MM.1S (cell line): ENCODE data around the gene DNAH5.

ENCODE experiments used
- DNase-seq: peaks from one replicate; pipeline ENCODE4 v3.0.0-alpha.2; 2015
- H2AFZ ChIP-seq: fragments of 300-600 bp; sonication (generic); 2 replicates; pipeline ENCODE4 v1.6.0; 2016; ENCODE audit warnings: antibody characterized with exemption, low read length
- H3F3A ChIP-seq: fragments of 300-600 bp; sonication (generic); 2 replicates; pipeline ENCODE4 v1.6.1; 2016; ENCODE audit warnings: mild to moderate bottlenecking, antibody characterized with exemption, low read length, moderate library complexity, mixed read lengths; ENCODE audit not compliant: insufficient read depth
- H3K27ac ChIP-seq: fragments of 300-600 bp; sonication (generic); 2 replicates; pipeline ENCODE4 v1.5.1; 2016; ENCODE audit warnings: mild to moderate bottlenecking, low read length
- H3K27me3 ChIP-seq: fragments of 300-600 bp; sonication (generic); replicated peaks from 2 replicates; pipeline ENCODE4 v1.6.0; 2016; ENCODE audit warnings: low read length; ENCODE audit not compliant: insufficient read depth
- H3K36me3 ChIP-seq: fragments of 300-600 bp; sonication (generic); replicated peaks from 2 replicates; pipeline ENCODE4 v1.6.1; 2016; ENCODE audit warnings: mild to moderate bottlenecking, low read length, mixed read lengths; ENCODE audit not compliant: insufficient read depth
- H3K4me1 ChIP-seq: fragments of 300-600 bp; sonication (generic); 2 replicates; pipeline ENCODE4 v1.6.1; 2016; ENCODE audit warnings: low read length, mixed read lengths
- H3K4me2 ChIP-seq: fragments of 300-600 bp; sonication (generic); 2 replicates; pipeline ENCODE4 v1.6.0; 2016; ENCODE audit warnings: low read depth, low read length
- H3K4me3 ChIP-seq: fragments of 300-600 bp; sonication (generic); 2 replicates; pipeline ENCODE4 v1.5.1; 2016; ENCODE audit warnings: low read length, mixed read lengths
- H3K79me2 ChIP-seq: fragments of 300-600 bp; sonication (generic); 2 replicates; pipeline ENCODE4 v1.6.1; 2016; ENCODE audit warnings: mixed run types, low read length, mixed read lengths
- H3K9ac ChIP-seq: fragments of 300-600 bp; sonication (generic); 2 replicates; pipeline ENCODE4 v1.6.1; 2016; ENCODE audit warnings: low read length, mixed read lengths
- H3K9me2 ChIP-seq: fragments of 300-600 bp; sonication (generic); replicated peaks from 2 replicates; pipeline ENCODE4 v1.6.1; 2016; ENCODE audit warnings: mild to moderate bottlenecking, low read length, mixed read lengths; ENCODE audit not compliant: insufficient read depth
- H3K9me3 ChIP-seq: fragments of 300-600 bp; sonication (generic); replicated peaks from 2 replicates; pipeline ENCODE4 v1.6.1; 2016; ENCODE audit warnings: mild to moderate bottlenecking, low read length, mixed read lengths; ENCODE audit not compliant: insufficient read depth
- H4K20me1 ChIP-seq: fragments of 300-600 bp; sonication (generic); 2 replicates; pipeline ENCODE4 v1.6.1; 2016; ENCODE audit warnings: mild to moderate bottlenecking, low read length, moderate library complexity, mixed read lengths; ENCODE audit not compliant: insufficient read depth
- EZH2 ChIP-seq: fragments of 300-600 bp; sonication (generic); optimal IDR thresholded peaks from 2 replicates; pipeline ENCODE3; 2017; ENCODE audit warnings: low read depth, mild to moderate bottlenecking, antibody characterized with exemption, low read length, mixed read lengths
- EZH2phosphoT487 ChIP-seq: fragments of 300-600 bp; sonication (generic); IDR thresholded peaks from 2 replicates; pipeline ENCODE4 v1.6.1; 2018; ENCODE audit warnings: antibody characterized with exemption, low read length
- TF ChIP-seq, protein P1 (sequence below): fragments of 300-600 bp; sonication (generic); IDR thresholded peaks from 2 replicates; pipeline ENCODE4 v1.5.1; 2016; ENCODE audit warnings: antibody characterized with exemption, low read length, mixed read lengths

Gene DNAH5

DNA sequence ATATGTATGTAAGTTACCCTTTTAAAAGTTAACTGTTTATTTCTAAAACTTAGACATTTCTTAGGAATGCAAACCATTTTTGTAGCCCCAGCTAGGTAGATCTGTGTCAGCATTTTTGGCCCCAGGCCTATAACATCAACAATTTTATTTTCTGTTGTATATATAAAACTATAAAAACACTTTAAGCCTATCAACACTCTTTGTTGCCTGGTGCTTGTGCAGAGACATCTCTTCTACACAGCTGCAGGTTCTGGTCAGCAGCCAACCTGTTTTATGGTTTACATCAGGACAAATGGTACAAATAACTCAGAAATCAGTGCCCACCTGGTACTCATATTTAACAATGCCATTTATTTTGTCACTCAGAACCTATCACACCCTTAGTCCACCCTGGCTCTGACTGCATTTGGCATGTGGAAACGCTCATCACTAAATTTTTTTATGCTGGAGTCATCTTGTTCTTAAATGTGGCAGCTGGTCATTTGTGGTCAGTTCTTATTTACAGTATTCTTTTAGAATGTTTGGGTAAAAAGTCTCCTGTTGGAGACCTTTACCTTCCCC is 173.4 kb downstream of the DNAH5 start:
- no peaks in the 10 kb centered on the region for H3K79me2 ChIP-seq
- H3K27me3 ChIP-seq, result no peaks in the 10 kb centered on the region
- no peaks in the 10 kb centered on the region for H4K20me1 ChIP-seq
- no peaks in the 10 kb centered on the region for H3K9me3 ChIP-seq
- H3K4me2 ChIP-seq, result no peak overlapping the region
- no peak overlapping the region for H3K27ac ChIP-seq
- H3K9me2 ChIP-seq, result no peaks in the 10 kb centered on the region
- H2AFZ ChIP-seq, result no peak overlapping the region
- H3K4me3 ChIP-seq, result no peak overlapping the region
- no peak overlapping the region for H3K9ac ChIP-seq
- H3K36me3 ChIP-seq, result no peaks in the 10 kb centered on the region
- no peak for DNase-seq
- no peaks in the 10 kb centered on the region for H3K4me1 ChIP-seq
- H3F3A ChIP-seq, result no peaks in the 10 kb centered on the region
- TF ChIP-seq, protein P1, sequence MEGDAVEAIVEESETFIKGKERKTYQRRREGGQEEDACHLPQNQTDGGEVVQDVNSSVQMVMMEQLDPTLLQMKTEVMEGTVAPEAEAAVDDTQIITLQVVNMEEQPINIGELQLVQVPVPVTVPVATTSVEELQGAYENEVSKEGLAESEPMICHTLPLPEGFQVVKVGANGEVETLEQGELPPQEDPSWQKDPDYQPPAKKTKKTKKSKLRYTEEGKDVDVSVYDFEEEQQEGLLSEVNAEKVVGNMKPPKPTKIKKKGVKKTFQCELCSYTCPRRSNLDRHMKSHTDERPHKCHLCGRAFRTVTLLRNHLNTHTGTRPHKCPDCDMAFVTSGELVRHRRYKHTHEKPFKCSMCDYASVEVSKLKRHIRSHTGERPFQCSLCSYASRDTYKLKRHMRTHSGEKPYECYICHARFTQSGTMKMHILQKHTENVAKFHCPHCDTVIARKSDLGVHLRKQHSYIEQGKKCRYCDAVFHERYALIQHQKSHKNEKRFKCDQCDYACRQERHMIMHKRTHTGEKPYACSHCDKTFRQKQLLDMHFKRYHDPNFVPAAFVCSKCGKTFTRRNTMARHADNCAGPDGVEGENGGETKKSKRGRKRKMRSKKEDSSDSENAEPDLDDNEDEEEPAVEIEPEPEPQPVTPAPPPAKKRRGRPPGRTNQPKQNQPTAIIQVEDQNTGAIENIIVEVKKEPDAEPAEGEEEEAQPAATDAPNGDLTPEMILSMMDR, result no peak
- TF ChIP-seq EZH2phosphoT487 (no peak), EZH2 (no peak)

DNA sequence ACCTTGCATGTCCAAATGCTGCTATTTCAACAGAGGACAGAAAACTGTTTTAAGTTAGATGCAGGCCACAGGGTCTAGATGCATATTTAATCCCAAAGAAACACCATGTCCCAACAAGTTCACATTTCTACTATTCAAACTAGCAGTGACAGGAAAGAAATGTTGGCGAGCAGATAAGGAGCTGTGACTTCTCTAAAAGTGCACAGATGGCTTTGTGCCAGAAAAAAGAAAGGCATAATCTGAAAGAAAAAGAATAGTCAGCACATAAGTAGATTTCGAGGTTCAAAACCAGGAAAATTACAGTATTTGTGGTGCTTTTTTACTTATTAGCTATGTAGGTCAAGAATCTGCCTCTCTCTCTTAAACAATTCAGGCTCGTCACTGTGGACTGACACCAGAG is 178.3 kb downstream of the DNAH5 start:
- TF ChIP-seq EZH2phosphoT487, result no peak
- no peak for TF ChIP-seq EZH2
- TF ChIP-seq, protein P1, result no peak
- Histone ChIP-seq H3K36me3 (no peaks in the 10 kb centered on the region), H2AFZ (no peak overlapping the region), H3K4me2 (no peak overlapping the region), H3K4me1 (no peaks in the 10 kb centered on the region), H3K27ac (no peak overlapping the region), H3K4me3 (no peak overlapping the region), H3K79me2 (no peaks in the 10 kb centered on the region), H3K9ac (no peak overlapping the region), H3K9me3 (no peaks in the 10 kb centered on the region), H3K9me2 (no peaks in the 10 kb centered on the region), H4K20me1 (no peaks in the 10 kb centered on the region), H3F3A (no peaks in the 10 kb centered on the region), H3K27me3 (no peaks in the 10 kb centered on the region)
- DNase-seq, result no peak

DNA sequence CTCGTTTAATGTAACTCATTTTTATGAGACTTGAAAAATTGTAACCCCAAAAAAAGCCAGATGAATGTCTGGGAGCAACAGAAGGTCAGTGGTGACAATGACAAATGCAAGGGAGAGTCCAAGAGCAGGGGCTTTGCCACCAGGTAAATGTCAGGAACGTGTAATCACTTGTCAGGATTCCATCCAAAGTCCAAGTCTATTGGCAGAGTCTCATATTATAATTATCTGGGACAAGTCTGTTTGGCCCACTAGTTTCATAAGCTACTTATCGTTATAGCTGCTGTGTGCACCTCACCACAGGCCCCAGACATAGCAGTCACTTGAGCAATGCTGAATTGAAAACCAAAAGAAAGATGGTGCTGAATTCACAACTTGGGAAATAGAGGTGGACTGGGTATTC is 180.8 kb downstream of the DNAH5 start:
- no peaks in the 10 kb centered on the region for H3K79me2 ChIP-seq
- no peak for TF ChIP-seq EZH2phosphoT487
- TF ChIP-seq, protein P1, result no peak
- TF ChIP-seq EZH2, result no peak
- no peaks in the 10 kb centered on the region for H3K36me3 ChIP-seq
- H3K27me3 ChIP-seq, result no peaks in the 10 kb centered on the region
- no peak overlapping the region for H2AFZ ChIP-seq
- H3K27ac ChIP-seq, result no peak overlapping the region
- no peak overlapping the region for H3K4me3 ChIP-seq
- no peaks in the 10 kb centered on the region for H3F3A ChIP-seq
- H3K4me2 ChIP-seq, result no peak overlapping the region
- no peak for DNase-seq
- H3K4me1 ChIP-seq, result no peaks in the 10 kb centered on the region
- H4K20me1 ChIP-seq, result no peaks in the 10 kb centered on the region
- H3K9me2 ChIP-seq, result no peaks in the 10 kb centered on the region
- no peaks in the 10 kb centered on the region for H3K9me3 ChIP-seq
- no peak overlapping the region for H3K9ac ChIP-seq
